Astrocyte of the spinal cord (primary cell): ENCODE data around the gene SLC39A12.

Source experiments
- DNase-seq: peaks from one replicate; pipeline ENCODE4 v3.0.0; 2011; ENCODE audit warnings: low read depth, low spot score
- H3K4me3 ChIP-seq: 2 replicates; pipeline ENCODE4 v1.5.1; 2011; ENCODE audit warnings: low read depth, mild to moderate bottlenecking, low read length, moderate library complexity
- in situ Hi-C: cut with HindIII; loops from 2 replicates; pipeline ENCODE4 v1.10.0; 2017; ENCODE audit warnings: low sequenced_read_pairs
- TF ChIP-seq, protein P1 (sequence below): IDR thresholded peaks from 2 replicates; pipeline ENCODE4 v1.5.1; 2012; ENCODE audit warnings: low read depth, mild to moderate bottlenecking, low read length, inconsistent platforms

The SLC39A12 gene

GRCh38 chr10:18071591-18071990 is 119.9 kb downstream of the SLC39A12 start:
- H3K4me3 ChIP-seq, result no peak overlapping the region
- in situ Hi-C loops, result no loop called here
- no peak for DNase-seq
- TF ChIP-seq, protein P1, sequence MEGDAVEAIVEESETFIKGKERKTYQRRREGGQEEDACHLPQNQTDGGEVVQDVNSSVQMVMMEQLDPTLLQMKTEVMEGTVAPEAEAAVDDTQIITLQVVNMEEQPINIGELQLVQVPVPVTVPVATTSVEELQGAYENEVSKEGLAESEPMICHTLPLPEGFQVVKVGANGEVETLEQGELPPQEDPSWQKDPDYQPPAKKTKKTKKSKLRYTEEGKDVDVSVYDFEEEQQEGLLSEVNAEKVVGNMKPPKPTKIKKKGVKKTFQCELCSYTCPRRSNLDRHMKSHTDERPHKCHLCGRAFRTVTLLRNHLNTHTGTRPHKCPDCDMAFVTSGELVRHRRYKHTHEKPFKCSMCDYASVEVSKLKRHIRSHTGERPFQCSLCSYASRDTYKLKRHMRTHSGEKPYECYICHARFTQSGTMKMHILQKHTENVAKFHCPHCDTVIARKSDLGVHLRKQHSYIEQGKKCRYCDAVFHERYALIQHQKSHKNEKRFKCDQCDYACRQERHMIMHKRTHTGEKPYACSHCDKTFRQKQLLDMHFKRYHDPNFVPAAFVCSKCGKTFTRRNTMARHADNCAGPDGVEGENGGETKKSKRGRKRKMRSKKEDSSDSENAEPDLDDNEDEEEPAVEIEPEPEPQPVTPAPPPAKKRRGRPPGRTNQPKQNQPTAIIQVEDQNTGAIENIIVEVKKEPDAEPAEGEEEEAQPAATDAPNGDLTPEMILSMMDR, result no peak

DNA sequence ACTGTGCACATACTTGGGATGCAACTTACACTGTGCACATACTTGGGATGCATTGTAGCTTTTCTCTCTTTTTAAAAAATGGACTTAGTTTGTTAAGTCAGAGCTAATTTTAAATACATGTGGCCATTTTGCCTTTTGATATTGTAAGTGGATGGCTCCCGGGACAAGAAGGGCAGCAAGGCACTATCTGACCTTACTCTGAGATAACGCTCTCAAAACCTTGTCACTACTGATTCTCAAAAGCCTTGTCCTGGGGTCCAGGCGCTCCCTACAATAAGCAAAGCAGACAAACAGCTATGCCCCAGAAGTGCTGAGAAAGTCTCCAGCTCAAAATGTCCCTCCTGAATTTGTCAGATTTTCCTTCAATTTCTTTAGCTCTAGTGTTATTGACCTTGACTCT is 121.6 kb downstream of the SLC39A12 start:
- TF ChIP-seq, protein P1, result no peak
- no peak for DNase-seq
- H3K4me3 ChIP-seq, result no peak overlapping the region
- in situ Hi-C loops, result no loop called here

GRCh38 chr10:18075881-18076280 is 124.2 kb downstream of the SLC39A12 start:
- no peak overlapping the region for H3K4me3 ChIP-seq
- in situ Hi-C loops, result no loop called here
- TF ChIP-seq, protein P1, result no peak
- no peak for DNase-seq

DNA sequence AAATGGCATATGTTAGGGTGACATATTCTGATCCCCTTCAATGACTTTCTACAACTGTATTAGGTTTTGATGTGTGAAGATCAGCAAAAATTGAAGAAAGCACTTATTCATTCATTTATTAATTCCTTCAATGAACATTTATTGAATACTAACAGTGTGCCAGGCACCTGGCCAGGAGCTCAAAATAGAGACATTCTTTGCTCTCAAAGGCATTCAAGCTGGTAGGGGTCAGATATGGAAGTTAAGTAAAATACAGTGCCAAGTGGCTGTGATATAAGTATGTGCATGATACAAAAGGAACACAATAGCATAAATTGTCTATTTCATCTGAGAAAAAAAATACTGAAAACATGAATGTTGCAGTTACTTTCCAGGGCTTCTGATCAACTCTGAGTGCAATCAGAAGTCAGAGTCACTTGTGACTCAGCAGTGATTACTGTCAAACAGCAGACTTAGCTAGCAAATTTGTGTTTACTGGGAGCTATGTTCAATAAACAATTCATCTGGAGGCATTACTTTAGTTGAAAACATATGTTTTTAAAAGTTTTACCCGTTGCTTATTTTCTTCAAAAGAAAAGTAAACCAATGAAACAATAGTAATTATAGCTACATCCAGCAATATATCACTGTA is 128.1 kb downstream of the SLC39A12 start:
- H3K4me3 ChIP-seq, result no peak overlapping the region
- no peak for DNase-seq
- in situ Hi-C loops, result no loop called here
- TF ChIP-seq, protein P1, result no peak

DNA sequence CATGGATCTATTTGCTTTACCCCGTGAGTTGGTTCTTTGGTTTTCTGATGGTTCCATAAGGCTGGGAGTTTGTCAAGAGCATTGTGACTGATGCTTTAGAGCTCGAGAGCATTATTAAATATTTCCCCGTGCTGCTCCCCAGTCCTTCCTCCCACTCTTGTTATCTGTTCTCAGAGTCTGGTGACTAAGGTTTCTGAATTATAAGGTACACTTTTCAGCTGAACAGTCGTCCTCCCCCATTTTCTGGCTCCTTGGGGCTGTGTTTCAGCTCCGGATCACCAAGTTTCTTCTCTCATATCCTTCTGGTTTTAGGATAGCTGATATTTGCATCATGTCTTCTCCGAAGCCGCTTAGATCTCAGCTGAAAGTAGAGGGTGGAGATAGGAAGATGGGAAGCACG is 130.7 kb downstream of the SLC39A12 start:
- H3K4me3 ChIP-seq, result no peak overlapping the region
- no peak for DNase-seq
- TF ChIP-seq, protein P1, result no peak
- in situ Hi-C loops, result no loop called here

DNA sequence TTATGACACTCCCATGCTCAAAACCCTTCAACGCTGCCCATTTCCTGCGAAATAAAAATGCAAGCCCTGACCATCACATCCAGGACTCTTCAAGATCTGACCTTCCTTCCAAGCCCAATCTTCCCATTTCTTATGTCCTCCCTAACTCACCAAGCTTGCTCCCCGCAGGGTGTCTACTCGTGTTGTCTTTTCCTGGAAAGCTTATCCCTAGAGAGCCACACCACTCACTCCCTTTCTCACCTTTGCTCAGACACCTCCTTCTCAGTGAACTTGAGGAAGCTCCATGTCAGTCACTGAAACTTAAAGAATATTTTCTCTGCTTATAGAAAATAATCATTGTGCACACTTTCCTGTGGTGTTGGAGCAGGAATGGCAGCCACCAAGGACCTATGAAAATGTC is 134.1 kb downstream of the SLC39A12 start:
- no peak for DNase-seq
- TF ChIP-seq, protein P1, result no peak
- in situ Hi-C loops, result no loop called here
- no peak overlapping the region for H3K4me3 ChIP-seq
